Measurements from ENCODE around the gene PAQR8. TPM values are rescaled to one million over a fixed set of nuclear protein-coding genes. Genes with fewer than 3 reads are reported as not detected.

Gene PAQR8
- total RNA-seq, 1 experiment from 2014 or later, result 8.7 TPM

DNA sequence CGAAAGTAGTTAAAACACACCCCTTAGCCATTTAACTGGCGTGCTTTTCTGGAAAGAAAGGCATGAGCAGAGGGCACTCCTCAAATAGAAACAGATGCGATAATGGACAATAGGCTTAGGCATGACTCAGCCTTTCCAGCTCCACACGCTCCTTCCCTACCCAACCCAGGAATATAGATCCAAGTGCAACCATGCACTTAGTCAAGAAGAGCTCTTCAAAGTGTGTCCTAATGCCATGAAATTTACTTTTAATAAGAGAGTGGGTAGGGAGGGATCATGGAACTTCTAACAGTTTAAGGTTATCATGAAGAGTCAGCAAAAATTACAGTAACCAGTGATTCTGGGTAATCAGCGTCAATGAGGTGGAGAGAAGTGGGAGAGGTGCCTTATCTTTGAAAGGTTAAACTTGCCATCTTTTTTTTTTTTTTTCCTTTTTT, 55.7 kb downstream of the PAQR8 start:
- ChIA-PET POLR2A (no interaction called here), CTCF (interaction anchor here (0.6 to 5.7 kb wide), 3 partner anchors 18 to 180 kb away, joined by 3 to 34 read pairs (median 4); no protein-coding TSS in a partner anchor)
- no TSS peak for BruUV-seq (replicated peaks)
- Mint-ChIP-seq H3K27ac (ENCODE audit: unreplicated experiment) (peak overlapping the region; percentile 1), H3K27me3 (ENCODE audit: insufficient read depth, unreplicated experiment) (no peaks in the 10 kb centered on the region), H3K9me3 (ENCODE audit: unreplicated experiment) (no peaks in the 10 kb centered on the region), H3K36me3 (ENCODE audit: insufficient read depth, unreplicated experiment) (no peaks in the 10 kb centered on the region), H3K4me3 (ENCODE audit: unreplicated experiment) (no peak overlapping the region), H3K4me1 (ENCODE audit: low read depth, unreplicated experiment) (peaks cover 18% of the 10 kb centered on the region)
- intact Hi-C loops (cut with micrococcal nuclease; ENCODE audit: unreplicated experiment), result loop anchor here (2.0 kb wide), 1 partner anchor 77 kb away; no protein-coding TSS in a partner anchor
- DNase-seq, result no peak
- Histone ChIP-seq H3K4me3 (ENCODE audit: low read depth, low read length) (no peak overlapping the region), H3K36me3 (ENCODE audit: control insufficient read depth, insufficient read depth, low read length) (no peaks in the 10 kb centered on the region), H3K4me1 (peaks cover 21% of the 10 kb centered on the region), H3K27me3 (replicated peaks; ENCODE audit: control insufficient read depth, insufficient read depth, low read length) (no peaks in the 10 kb centered on the region), H3K9me3 (no peaks in the 10 kb centered on the region)
- TF ChIP-seq, protein P1, sequence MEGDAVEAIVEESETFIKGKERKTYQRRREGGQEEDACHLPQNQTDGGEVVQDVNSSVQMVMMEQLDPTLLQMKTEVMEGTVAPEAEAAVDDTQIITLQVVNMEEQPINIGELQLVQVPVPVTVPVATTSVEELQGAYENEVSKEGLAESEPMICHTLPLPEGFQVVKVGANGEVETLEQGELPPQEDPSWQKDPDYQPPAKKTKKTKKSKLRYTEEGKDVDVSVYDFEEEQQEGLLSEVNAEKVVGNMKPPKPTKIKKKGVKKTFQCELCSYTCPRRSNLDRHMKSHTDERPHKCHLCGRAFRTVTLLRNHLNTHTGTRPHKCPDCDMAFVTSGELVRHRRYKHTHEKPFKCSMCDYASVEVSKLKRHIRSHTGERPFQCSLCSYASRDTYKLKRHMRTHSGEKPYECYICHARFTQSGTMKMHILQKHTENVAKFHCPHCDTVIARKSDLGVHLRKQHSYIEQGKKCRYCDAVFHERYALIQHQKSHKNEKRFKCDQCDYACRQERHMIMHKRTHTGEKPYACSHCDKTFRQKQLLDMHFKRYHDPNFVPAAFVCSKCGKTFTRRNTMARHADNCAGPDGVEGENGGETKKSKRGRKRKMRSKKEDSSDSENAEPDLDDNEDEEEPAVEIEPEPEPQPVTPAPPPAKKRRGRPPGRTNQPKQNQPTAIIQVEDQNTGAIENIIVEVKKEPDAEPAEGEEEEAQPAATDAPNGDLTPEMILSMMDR (IDR thresholded peaks at IDR 0.05; ENCODE audit: insufficient read depth in 1 of 2, low read depth in 1 of 2, low read length in 1 of 2, severe bottlenecking in 1 of 2, unreplicated experiment in 1 of 2), result no peak

DNA sequence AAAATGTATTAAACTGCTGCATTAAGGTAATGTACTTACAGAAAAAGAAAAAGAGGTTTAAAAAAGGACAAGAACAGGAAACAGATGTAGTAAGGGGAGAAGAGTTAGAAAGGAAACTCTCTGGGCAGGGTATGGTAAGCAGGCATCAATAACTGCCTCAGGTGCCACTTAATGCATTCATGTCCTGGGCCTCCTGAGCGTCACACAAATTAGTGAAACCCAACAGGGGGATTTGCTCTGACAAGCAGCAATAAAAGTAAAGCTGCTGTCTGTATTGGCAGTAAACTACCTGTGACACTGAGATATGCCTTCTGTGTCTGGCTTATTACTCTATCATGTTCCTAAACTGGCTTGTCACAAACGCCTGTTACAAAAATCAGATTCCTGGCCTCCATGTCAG, 56.7 kb downstream of the PAQR8 start:
- Mint-ChIP-seq H3K4me1 (ENCODE audit: low read depth, unreplicated experiment) (peaks cover 14% of the 10 kb centered on the region), H3K9me3 (ENCODE audit: unreplicated experiment) (no peaks in the 10 kb centered on the region), H3K27me3 (ENCODE audit: insufficient read depth, unreplicated experiment) (no peaks in the 10 kb centered on the region), H3K27ac (ENCODE audit: unreplicated experiment) (no peak overlapping the region), H3K36me3 (ENCODE audit: insufficient read depth, unreplicated experiment) (no peaks in the 10 kb centered on the region), H3K4me3 (ENCODE audit: unreplicated experiment) (no peak overlapping the region)
- H3K36me3 ChIP-seq (ENCODE audit: control insufficient read depth, insufficient read depth, low read length), result no peaks in the 10 kb centered on the region
- ChIA-PET CTCF (interaction anchor here (1.6 to 5.7 kb wide), 2 partner anchors 50 to 172 kb away, joined by 3 to 34 read pairs; no protein-coding TSS in a partner anchor), POLR2A (interaction anchor here (0.5 to 1.3 kb wide), 2 partner anchors 29 to 170 kb away, joined by 3 to 4 read pairs; no protein-coding TSS in a partner anchor)
- TF ChIP-seq, protein P1 (IDR thresholded peaks at IDR 0.05; ENCODE audit: insufficient read depth in 1 of 2, low read depth in 1 of 2, low read length in 1 of 2, severe bottlenecking in 1 of 2, unreplicated experiment in 1 of 2), result no peak
- intact Hi-C loops (cut with micrococcal nuclease; ENCODE audit: unreplicated experiment), result no loop called here
- H3K4me3 ChIP-seq (ENCODE audit: low read depth, low read length), result no peak overlapping the region
- H3K9me3 ChIP-seq, result no peaks in the 10 kb centered on the region
- BruUV-seq (replicated peaks), result no TSS peak
- DNase-seq, result no peak
- H3K27me3 ChIP-seq (replicated peaks; ENCODE audit: control insufficient read depth, insufficient read depth, low read length), result no peaks in the 10 kb centered on the region
- H3K4me1 ChIP-seq, result peaks cover 21% of the 10 kb centered on the region

DNA sequence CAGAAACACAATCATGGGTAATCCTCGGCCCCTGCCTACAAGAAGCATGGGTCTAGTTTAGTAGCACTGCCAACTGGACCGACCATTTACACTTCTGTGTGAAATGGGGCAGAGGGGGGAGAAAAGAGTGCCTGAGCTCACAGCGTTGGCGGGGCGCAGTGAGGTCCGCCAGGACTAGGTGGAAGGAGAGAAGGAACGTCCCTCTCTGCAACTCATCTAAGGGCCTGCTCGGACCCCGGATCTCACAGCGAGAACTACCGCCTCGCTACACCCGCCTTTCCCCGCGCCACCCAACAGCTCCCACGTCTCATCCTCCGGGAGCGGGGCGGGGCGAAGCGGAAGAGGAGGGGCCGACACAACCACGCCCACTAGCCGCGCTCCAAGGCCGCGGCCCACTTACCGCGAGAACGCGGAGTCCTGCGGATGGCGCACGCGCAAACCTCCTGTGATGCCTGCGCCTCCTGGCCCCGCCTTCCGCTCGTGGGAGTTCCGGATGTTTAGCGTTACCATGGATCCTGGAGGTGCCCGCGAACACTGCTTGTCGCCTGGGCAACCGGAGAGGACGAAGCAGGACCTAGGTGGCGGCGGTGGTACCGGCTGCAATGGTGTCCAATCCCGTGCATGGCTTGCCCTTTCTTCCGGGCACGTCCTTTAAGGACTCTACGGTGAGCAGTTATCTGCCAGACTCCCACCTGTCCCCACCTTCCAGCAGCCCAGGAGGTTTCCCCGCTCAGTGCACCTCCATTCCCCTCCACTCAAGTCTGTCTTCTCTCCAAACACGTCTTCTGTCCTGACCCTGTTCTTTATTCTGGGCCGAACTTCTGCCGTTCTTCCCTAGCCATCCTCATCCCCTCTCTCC, 58.1 kb downstream of the PAQR8 start, which contains the start of gene EFHC1:
Gene EFHC1 (plus strand): TSS at position 534 of the 859 bp plus-strand sequence. CDS start 69 bp downstream, at position 603.
- TF ChIP-seq, protein P1 (IDR thresholded peaks at IDR 0.05; ENCODE audit: insufficient read depth in 1 of 2, low read depth in 1 of 2, low read length in 1 of 2, severe bottlenecking in 1 of 2, unreplicated experiment in 1 of 2), result no peak
- Histone ChIP-seq H3K36me3 (ENCODE audit: control insufficient read depth, insufficient read depth, low read length) (no peaks in the 10 kb centered on the region), H3K9me3 (no peaks in the 10 kb centered on the region), H3K27me3 (replicated peaks; ENCODE audit: control insufficient read depth, insufficient read depth, low read length) (no peaks in the 10 kb centered on the region), H3K4me3 (ENCODE audit: low read depth, low read length) (peak within 1 kb of the TSS; percentile 69), H3K4me1 (peaks cover 32% of the 10 kb centered on the region)
- H3K27me3 Mint-ChIP-seq (ENCODE audit: insufficient read depth, unreplicated experiment), result no peaks in the 10 kb centered on the region
- no peaks in the 10 kb centered on the region for H3K36me3 Mint-ChIP-seq (ENCODE audit: insufficient read depth, unreplicated experiment)
- no peak within 1 kb of the TSS for H3K27ac Mint-ChIP-seq (ENCODE audit: unreplicated experiment)
- BruUV-seq (replicated peaks), result no TSS peak
- peak; percentile 97 to 98 for DNase-seq
- ChIA-PET POLR2A (interaction anchor here (0.5 to 1.7 kb wide), 6 partner anchors 135 to 306 kb away, joined by 3 to 7 read pairs (median 4); no protein-coding TSS in a partner anchor), CTCF (interaction anchor here (0.8 to 5.7 kb wide), 4 partner anchors 12 to 232 kb away, joined by 3 to 34 read pairs (median 7); no protein-coding TSS in a partner anchor)
- H3K4me3 Mint-ChIP-seq (ENCODE audit: unreplicated experiment), result no peak within 1 kb of the TSS
- peaks cover 19% of the 10 kb centered on the region for H3K4me1 Mint-ChIP-seq (ENCODE audit: low read depth, unreplicated experiment)
- intact Hi-C loops (cut with micrococcal nuclease; ENCODE audit: unreplicated experiment), result loop anchor here (1.0 kb wide), 1 partner anchor 170 kb away; no protein-coding TSS in a partner anchor
- H3K9me3 Mint-ChIP-seq (ENCODE audit: unreplicated experiment), result no peaks in the 10 kb centered on the region

All from Caco-2 (cell line).